HepG2 (cell line): ENCODE measurements around the gene CITED2. TPM values are rescaled to one million over a fixed set of nuclear protein-coding genes. Genes with fewer than 3 reads are reported as not detected.
A peak's percentile ranks its signal among the peaks of the same experiment; 100 is the strongest.

Source experiments
- ATAC-seq: fragments of 200-7000 bp; cut with Tn5 transposase; 3 replicates; pipeline ENCODE4 v1.9.1; 2020; ENCODE audit warnings: mild to moderate bottlenecking, moderate library complexity
- BruUV-seq: library from RNA; stranded (reverse); fragments of 400-500 nt; replicated peaks from 2 replicates; lab custom pipeline; 2021; lab: Mats Ljungman, UMichigan
- CTCF ChIA-PET: fragments of 300-600 bp; formaldehyde crosslinking; extraction: SDS; loops from one replicate; lab custom pipeline; 2021; ENCODE audit warnings: low total read pairs, inconsistent platforms, low intra/inter-chr PET ratio; lab: Yijun Ruan, JAX
- POLR2A ChIA-PET: fragments of 350-600 bp; sonication (Branson Sonifier 250); formaldehyde crosslinking; loops from one replicate; lab custom pipeline; 2020; ENCODE audit warnings: antibody characterized with exemption, inconsistent platforms; lab: Yijun Ruan, JAX
- DNase-seq: peaks from one replicate; pipeline ENCODE4 v3.0.0-alpha.2; 2015; ENCODE audit warnings: low spot score
- FAIRE-seq: peaks from 3 replicates; lab custom pipeline; 2011; peaks lifted over from hg19 to GRCh38; lab: Jason Lieb, UNC
- H2AFZ ChIP-seq: one replicate; pipeline ENCODE4 v1.6.1; 2011; ENCODE audit warnings: low read length, inconsistent platforms
- H3K27ac ChIP-seq: fragments of 300-600 bp; 3 replicates; pipeline ENCODE4 v1.8.0; 2011; ENCODE audit warnings: mixed run types, mild to moderate bottlenecking, mixed read lengths, low read length, inconsistent platforms; ENCODE audit not compliant: insufficient read depth; ENCODE audit errors: extremely low read length
- H3K27me3 ChIP-seq, 2 experiments: fragments of 200-600 bp in 1 of 2; 2 replicates in 1 of 2; 3 replicates in 1 of 2; pipeline versions ENCODE4 v1.6.0 to v1.8.0; 2011; ENCODE audit warnings: low read length in 2 of 2, mild to moderate bottlenecking in 2 of 2, moderate library complexity in 2 of 2, inconsistent platforms in 1 of 2; ENCODE audit not compliant: insufficient read depth in 2 of 2, control insufficient read depth in 1 of 2
- H3K36me3 ChIP-seq, 2 experiments: fragments of 200-600 bp in 1 of 2; replicated peaks in 1 of 2; 2 replicates in 1 of 2; 3 replicates in 1 of 2; pipeline versions ENCODE4 v1.5.1 to v1.8.0; 2011; ENCODE audit warnings: low read length in 2 of 2, inconsistent platforms in 1 of 2; ENCODE audit not compliant: insufficient read depth in 2 of 2, control insufficient read depth in 1 of 2
- H3K4me1 ChIP-seq: 2 replicates; pipeline ENCODE4 v1.5.1; 2012; ENCODE audit warnings: low read length, inconsistent platforms; ENCODE audit not compliant: insufficient read depth
- H3K4me2 ChIP-seq: 2 replicates; pipeline ENCODE4 v1.6.0; 2011; ENCODE audit warnings: low read depth, low read length, inconsistent platforms
- H3K4me3 ChIP-seq, 3 experiments: fragments of 200-600 bp in 1 of 3; sonication (generic), shearing (Covaris generic) in 1 of 3; replicated peaks in 1 of 3; 2 replicates each; pipeline ENCODE4 v1.5.1; 2011 to 2016; ENCODE audit warnings: low read length in 3 of 3, inconsistent platforms in 2 of 3, low read depth in 2 of 3, mild to moderate bottlenecking in 2 of 3, control low read depth in 1 of 3, mixed read lengths in 1 of 3; ENCODE audit not compliant: insufficient read depth in 1 of 3
- H3K79me2 ChIP-seq: one replicate; pipeline ENCODE4 v1.6.1; 2011; ENCODE audit warnings: low read length, inconsistent platforms; ENCODE audit not compliant: insufficient read depth
- H3K9ac ChIP-seq: 2 replicates; pipeline ENCODE4 v1.6.0; 2011; ENCODE audit warnings: mild to moderate bottlenecking, low read depth, low read length, inconsistent platforms; ENCODE audit not compliant: insufficient read depth
- H3K9me3 ChIP-seq: 2 replicates; pipeline ENCODE4 v1.5.1; 2012; ENCODE audit warnings: mild to moderate bottlenecking, low read length
- H4K20me1 ChIP-seq: 2 replicates; pipeline ENCODE4 v1.6.0; 2011; ENCODE audit warnings: inconsistent platforms, mild to moderate bottlenecking, low read length, moderate library complexity; ENCODE audit not compliant: insufficient read depth
- EED ChIP-seq: sonication (generic); formaldehyde crosslinking; IDR thresholded peaks from 2 replicates; pipeline ENCODE4 v1.5.0; 2020; ENCODE audit warnings: mild to moderate bottlenecking, missing genetic modification reagents
- FOXO1 ChIP-seq: sonication (generic); formaldehyde crosslinking; IDR thresholded peaks from 2 replicates; pipeline ENCODE4 v1.4.0; 2020; ENCODE audit warnings: missing genetic modification reagents
- HNF4G ChIP-seq, 2 experiments: sonication (generic) in 1 of 2; formaldehyde crosslinking in 1 of 2; IDR thresholded peaks; 2 replicates each; pipeline versions ENCODE4 v1.4.0 to v1.6.1; 2011 to 2020; ENCODE audit warnings: borderline replicate concordance in 2 of 2, low read depth in 2 of 2, mild to moderate bottlenecking in 2 of 2, low read length in 1 of 2, missing genetic modification reagents in 1 of 2, moderate library complexity in 1 of 2
- HNRNPH1 ChIP-seq: fragments of 200-400 bp; formaldehyde crosslinking; optimal IDR thresholded peaks from 2 replicates; pipeline ENCODE3; 2017; ENCODE audit warnings: mild to moderate bottlenecking, low read depth, low read length
- HOXA5 ChIP-seq: sonication (generic); formaldehyde crosslinking; IDR thresholded peaks from 2 replicates; pipeline ENCODE4 v1.4.0; 2020; ENCODE audit warnings: missing genetic modification reagents
- KDM2A ChIP-seq: sonication (generic); formaldehyde crosslinking; IDR thresholded peaks from 2 replicates; pipeline ENCODE4 v1.4.0; 2020; ENCODE audit warnings: low read depth, missing genetic modification reagents, borderline replicate concordance
- RBFOX2 ChIP-seq: fragments of 200-400 bp; formaldehyde crosslinking; IDR thresholded peaks from 2 replicates; pipeline ENCODE4 v1.6.1; 2017; ENCODE audit warnings: low read depth, mild to moderate bottlenecking, low read length
- ZFP82 ChIP-seq: sonication (generic); formaldehyde crosslinking; IDR thresholded peaks from 2 replicates; pipeline ENCODE4 v1.5.1; 2020; ENCODE audit warnings: mild to moderate bottlenecking, missing genetic modification reagents, borderline replicate concordance
- ZNF546 ChIP-seq: sonication (generic); formaldehyde crosslinking; conservative IDR thresholded peaks from 2 replicates; pipeline ENCODE4 v1.8.1; 2023; ENCODE audit warnings: mild to moderate bottlenecking, missing genetic modification reagents
- ZNF605 ChIP-seq: sonication (generic); formaldehyde crosslinking; IDR thresholded peaks from 2 replicates; pipeline ENCODE4 v1.8.0; 2022; ENCODE audit warnings: mild to moderate bottlenecking, missing genetic modification reagents
- ZNF788 ChIP-seq: sonication (generic); formaldehyde crosslinking; IDR thresholded peaks from 2 replicates; pipeline ENCODE4 v1.5.0; 2020; ENCODE audit warnings: mild to moderate bottlenecking, missing genetic modification reagents, borderline replicate concordance
- ZSCAN22 ChIP-seq: sonication (generic); formaldehyde crosslinking; IDR thresholded peaks from 2 replicates; pipeline ENCODE4 v1.4.0; 2020; ENCODE audit warnings: mild to moderate bottlenecking, missing genetic modification reagents
- WGBS: methylation state at CpG from one replicate; pipeline ENCODE4 v1.1.6; 2017; ENCODE audit warnings: low lambda C conversion rate; 5-methylcytosine and 5-hydroxymethylcytosine counted together
- in situ Hi-C: cut with HindIII; loops from 2 replicates; pipeline ENCODE4 v1.10.0; 2017; ENCODE audit warnings: low pct_unique_long_range_greater_than_20kb; ENCODE audit not compliant: extremely low pct_ligation_motif_present
- intact Hi-C: fragments of 100-400 bp; cut with micrococcal nuclease; formaldehyde crosslinking; loops from one replicate; pipeline ENCODE4 v1.10.0; 2022; ENCODE audit not compliant: unreplicated experiment
- polyA plus RNA-seq, 8 experiments: library from polyadenylated mRNA; depleted of rRNA in 3 of 8; stranded (reverse) in 7 of 8; unstranded in 1 of 8; fragments of >200 nt; fragmentation: Illumina TruSeq in 4 of 8; extraction: Trizol in 4 of 8; gene quantifications; 2 replicates each; pipeline versions ENCODE4 v1.2.1 to v1.2.3, GENCODE V29; 2011 to 2016; ENCODE audit warnings: low read depth in 4 of 8, missing spikeins in 1 of 8, mixed read lengths in 1 of 8; ENCODE audit not compliant: insufficient read depth in 1 of 8
- total RNA-seq, 5 experiments: library from RNA; depleted of rRNA; stranded (reverse); fragments of >200 nt; fragmentation: Illumina TruSeq; extraction: Trizol; gene quantifications; 2 replicates each; pipeline ENCODE4 v1.2.3, GENCODE V29; 2016; ENCODE audit warnings: low read depth in 1 of 5
- TF ChIP-seq, protein P1 (sequence below): sonication (generic); formaldehyde crosslinking; IDR thresholded peaks from 2 replicates; pipeline ENCODE4 v1.4.0; 2020; ENCODE audit warnings: missing genetic modification reagents
- TF ChIP-seq, protein P2 (sequence below): IDR thresholded peaks from 2 replicates; pipeline ENCODE4 v1.6.1; 2016
- TF ChIP-seq, protein P3 (sequence below): sonication (generic); formaldehyde crosslinking; conservative IDR thresholded peaks from 2 replicates; pipeline ENCODE4 v1.4.0; 2020; ENCODE audit warnings: missing genetic modification reagents
- TF ChIP-seq, protein P4 (sequence below): fragments of 450-650 bp; IDR thresholded peaks from 2 replicates; pipeline ENCODE4 v1.6.1; 2017

The CITED2 gene
- total and polyA plus RNA-seq, 2 of the 13 experiments (the other 11 are each of a cell fraction or from before 2014, with no cell fraction given), result 17.6 to 57.2 TPM

DNA sequence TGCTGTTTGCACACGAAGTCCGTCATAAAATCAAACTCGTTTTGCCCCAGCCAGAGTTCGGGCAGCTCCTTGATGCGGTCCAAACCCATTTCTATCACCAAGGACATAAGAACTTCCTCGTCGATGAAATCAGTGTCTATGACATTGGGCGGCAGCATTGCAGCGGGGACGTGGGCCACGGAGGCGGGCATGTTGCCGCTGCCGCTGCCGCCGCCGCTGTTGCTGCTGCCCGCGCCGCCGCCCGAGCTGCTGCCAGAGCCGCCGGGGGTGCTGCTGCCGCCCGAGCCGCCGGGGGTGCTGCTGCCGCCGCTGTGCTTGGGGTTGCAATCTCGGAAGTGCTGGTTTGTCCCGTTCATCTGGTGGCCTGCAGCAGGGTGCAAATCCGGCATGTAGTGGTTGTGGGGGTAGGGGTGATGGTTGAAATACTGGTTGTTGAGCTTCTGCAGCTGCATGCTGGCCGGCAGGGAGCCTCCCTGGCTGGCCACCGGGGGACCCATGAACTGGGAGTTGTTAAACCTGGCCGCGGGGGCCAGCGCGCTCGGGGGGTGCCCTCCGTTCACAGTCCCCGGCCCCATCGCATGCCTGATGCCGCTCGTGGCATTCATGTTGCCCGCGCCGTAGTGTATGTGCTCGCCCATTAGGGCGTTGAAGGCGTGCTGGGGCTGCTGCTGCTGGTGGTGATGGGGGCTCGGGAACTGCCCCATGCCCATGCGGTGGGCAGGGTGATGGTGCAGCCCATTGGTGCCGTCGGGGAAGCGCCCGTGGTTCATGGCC lies 1.1 kb downstream of the CITED2 start:
- no peak overlapping the region for H2AFZ ChIP-seq
- peak overlapping the region; percentile 65 to 99 (median 83) for H3K4me3 ChIP-seq
- H3K79me2 ChIP-seq, result peaks cover 28% of the 10 kb centered on the region
- in situ Hi-C loops (loop anchor here (5.0 to 25.0 kb wide), 6 partner anchors 214 to 1539 kb away; no protein-coding TSS in a partner anchor), intact Hi-C loops (loop anchor here (2.0 to 10.0 kb wide), 4 partner anchors 391 to 1521 kb away; no protein-coding TSS in a partner anchor)
- peaks cover 0 to 3% of the 10 kb centered on the region in 2 experiments; a peak in 1 of 5 replicates for H3K27me3 ChIP-seq
- peaks cover 61% of the 10 kb centered on the region for H3K4me1 ChIP-seq
- H3K36me3 ChIP-seq, result no peaks in the 10 kb centered on the region
- 2% methylated on average over 35 of the region's 57 CpGs for WGBS
- peak overlapping the region; percentile 97 for H3K4me2 ChIP-seq
- ChIA-PET POLR2A (interaction anchor here (0.6 to 4.3 kb wide), 17 partner anchors 17 to 1524 kb away, joined by 3 to 34 read pairs (median 8); partner anchors contain the start of gene REPS1), CTCF (no interaction called here)
- peak; percentile 10 for ATAC-seq
- H4K20me1 ChIP-seq, result peaks cover 18% of the 10 kb centered on the region
- DNase-seq, result peak; percentile 50
- H3K9ac ChIP-seq, result peak overlapping the region; percentile 93
- H3K9me3 ChIP-seq, result no peaks in the 10 kb centered on the region
- H3K27ac ChIP-seq, result peak overlapping the region; percentile 93
- FAIRE-seq, result no peak
- no TSS peak for BruUV-seq
- TF ChIP-seq KDM2A (CRISPR knock-in tag) (no peak; the same call in 1 of the 2 replicates), HNRNPH1 (no peak), RBFOX2 (peak; percentile 84), HOXA5 (CRISPR knock-in tag) (0 out of 2 replicates have a peak, but pooled peaks have one; percentile 49), HNF4G (IDR thresholded peaks at IDR 0.05; ENCODE audit: borderline replicate concordance, low read depth, low read length) (no peak), HNF4G (CRISPR knock-in tag; IDR thresholded peaks at IDR 0.05; ENCODE audit: borderline replicate concordance, low read depth) (no peak), ZSCAN22 (CRISPR knock-in tag) (no peak), FOXO1 (CRISPR knock-in tag) (peak; percentile 20; the same call in 1 of the 2 replicates), EED (CRISPR knock-in tag) (peak; percentile 82; the same call in 1 of the 2 replicates), ZFP82 (no peak), ZNF605 (CRISPR knock-in tag) (peak; percentile 44; the same call in 1 of the 2 replicates), ZNF546 (CRISPR knock-in tag) (peak; percentile 62; the same call in 1 of the 2 replicates), ZNF788 (CRISPR knock-in tag) (0 out of 2 replicates have a peak, but pooled peaks have one; percentile 32)
- TF ChIP-seq, protein P1, sequence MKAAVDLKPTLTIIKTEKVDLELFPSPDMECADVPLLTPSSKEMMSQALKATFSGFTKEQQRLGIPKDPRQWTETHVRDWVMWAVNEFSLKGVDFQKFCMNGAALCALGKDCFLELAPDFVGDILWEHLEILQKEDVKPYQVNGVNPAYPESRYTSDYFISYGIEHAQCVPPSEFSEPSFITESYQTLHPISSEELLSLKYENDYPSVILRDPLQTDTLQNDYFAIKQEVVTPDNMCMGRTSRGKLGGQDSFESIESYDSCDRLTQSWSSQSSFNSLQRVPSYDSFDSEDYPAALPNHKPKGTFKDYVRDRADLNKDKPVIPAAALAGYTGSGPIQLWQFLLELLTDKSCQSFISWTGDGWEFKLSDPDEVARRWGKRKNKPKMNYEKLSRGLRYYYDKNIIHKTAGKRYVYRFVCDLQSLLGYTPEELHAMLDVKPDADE (CRISPR knock-in tag), result 0 out of 2 replicates have a peak, but pooled peaks have one; percentile 35
- TF ChIP-seq, protein P2, sequence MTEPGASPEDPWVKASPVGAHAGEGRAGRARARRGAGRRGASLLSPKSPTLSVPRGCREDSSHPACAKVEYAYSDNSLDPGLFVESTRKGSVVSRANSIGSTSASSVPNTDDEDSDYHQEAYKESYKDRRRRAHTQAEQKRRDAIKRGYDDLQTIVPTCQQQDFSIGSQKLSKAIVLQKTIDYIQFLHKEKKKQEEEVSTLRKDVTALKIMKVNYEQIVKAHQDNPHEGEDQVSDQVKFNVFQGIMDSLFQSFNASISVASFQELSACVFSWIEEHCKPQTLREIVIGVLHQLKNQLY (CRISPR knock-in tag), result no peak
- TF ChIP-seq, protein P3, sequence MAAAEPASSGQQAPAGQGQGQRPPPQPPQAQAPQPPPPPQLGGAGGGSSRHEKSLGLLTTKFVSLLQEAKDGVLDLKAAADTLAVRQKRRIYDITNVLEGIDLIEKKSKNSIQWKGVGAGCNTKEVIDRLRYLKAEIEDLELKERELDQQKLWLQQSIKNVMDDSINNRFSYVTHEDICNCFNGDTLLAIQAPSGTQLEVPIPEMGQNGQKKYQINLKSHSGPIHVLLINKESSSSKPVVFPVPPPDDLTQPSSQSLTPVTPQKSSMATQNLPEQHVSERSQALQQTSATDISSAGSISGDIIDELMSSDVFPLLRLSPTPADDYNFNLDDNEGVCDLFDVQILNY (CRISPR knock-in tag), result no peak
- TF ChIP-seq, protein P4, sequence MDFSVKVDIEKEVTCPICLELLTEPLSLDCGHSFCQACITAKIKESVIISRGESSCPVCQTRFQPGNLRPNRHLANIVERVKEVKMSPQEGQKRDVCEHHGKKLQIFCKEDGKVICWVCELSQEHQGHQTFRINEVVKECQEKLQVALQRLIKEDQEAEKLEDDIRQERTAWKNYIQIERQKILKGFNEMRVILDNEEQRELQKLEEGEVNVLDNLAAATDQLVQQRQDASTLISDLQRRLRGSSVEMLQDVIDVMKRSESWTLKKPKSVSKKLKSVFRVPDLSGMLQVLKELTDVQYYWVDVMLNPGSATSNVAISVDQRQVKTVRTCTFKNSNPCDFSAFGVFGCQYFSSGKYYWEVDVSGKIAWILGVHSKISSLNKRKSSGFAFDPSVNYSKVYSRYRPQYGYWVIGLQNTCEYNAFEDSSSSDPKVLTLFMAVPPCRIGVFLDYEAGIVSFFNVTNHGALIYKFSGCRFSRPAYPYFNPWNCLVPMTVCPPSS, result no peak
